Activated CD8-positive, alpha-beta T cell treated with anti-CD3 and anti-CD28 coated beads for 36 hours (primary cell): Measurements from ENCODE around the gene NCOA7. TPM values are rescaled to one million over a fixed set of nuclear protein-coding genes. Genes with fewer than 3 reads are reported as not detected.

Experiments used
- ATAC-seq: fragments of 200-7000 bp; cut with Tn5 transposase; one replicate; pipeline ENCODE4 v1.10.0; 2021; ENCODE audit warnings: mild to moderate bottlenecking, moderate library complexity
- CTCF ChIA-PET: fragments of 350-600 bp; sonication (Branson Sonifier 250); formaldehyde crosslinking; loops from one replicate; lab custom pipeline; 2021; ENCODE audit warnings: antibody characterized with exemption; lab: Charles Lee
- POLR2A ChIA-PET: fragments of 350-600 bp; sonication (Branson Sonifier 250); formaldehyde crosslinking; loops from one replicate; lab custom pipeline; 2021; ENCODE audit warnings: antibody characterized with exemption; lab: Charles Lee
- DNase-seq: peaks from one replicate; pipeline ENCODE4 v3.0.0-alpha.2; 2020
- H3K27ac Mint-ChIP-seq: one replicate; pipeline ENCODE4 v1.8.0; 2021; ENCODE audit warnings: mild to moderate bottlenecking, mixed read lengths
- H3K27me3 Mint-ChIP-seq: one replicate; pipeline ENCODE4 v1.8.0; 2021; ENCODE audit warnings: mixed read lengths
- H3K36me3 Mint-ChIP-seq: one replicate; pipeline ENCODE4 v1.8.0; 2021; ENCODE audit warnings: low read depth, mixed read lengths
- H3K4me1 Mint-ChIP-seq: one replicate; pipeline ENCODE4 v1.8.0; 2021; ENCODE audit warnings: low read depth, mixed read lengths
- H3K4me3 Mint-ChIP-seq: one replicate; pipeline ENCODE4 v1.8.0; 2021; ENCODE audit warnings: mild to moderate bottlenecking, moderate library complexity, mixed read lengths
- H3K9me3 Mint-ChIP-seq: one replicate; pipeline ENCODE4 v1.8.0; 2021; ENCODE audit warnings: mixed read lengths
- intact Hi-C: fragments of 100-400 bp; cut with micrococcal nuclease; formaldehyde crosslinking; loops from one replicate; pipeline ENCODE4 v1.10.0; 2022
- total RNA-seq, 2 experiments: library from RNA; stranded (reverse); gene quantifications; one replicate each; pipeline ENCODE4 v1.2.3, GENCODE V29; 2021
- TF ChIP-seq, protein P1 (sequence below): fragments of 200-600 bp; IDR thresholded peaks from one replicate; pipeline ENCODE4 v1.8.0; 2022; ENCODE audit warnings: antibody characterized with exemption, mild to moderate bottlenecking

The NCOA7 gene
- total RNA-seq, 2 experiments from 2014 or later = 43.4 to 44.9 TPM

DNA sequence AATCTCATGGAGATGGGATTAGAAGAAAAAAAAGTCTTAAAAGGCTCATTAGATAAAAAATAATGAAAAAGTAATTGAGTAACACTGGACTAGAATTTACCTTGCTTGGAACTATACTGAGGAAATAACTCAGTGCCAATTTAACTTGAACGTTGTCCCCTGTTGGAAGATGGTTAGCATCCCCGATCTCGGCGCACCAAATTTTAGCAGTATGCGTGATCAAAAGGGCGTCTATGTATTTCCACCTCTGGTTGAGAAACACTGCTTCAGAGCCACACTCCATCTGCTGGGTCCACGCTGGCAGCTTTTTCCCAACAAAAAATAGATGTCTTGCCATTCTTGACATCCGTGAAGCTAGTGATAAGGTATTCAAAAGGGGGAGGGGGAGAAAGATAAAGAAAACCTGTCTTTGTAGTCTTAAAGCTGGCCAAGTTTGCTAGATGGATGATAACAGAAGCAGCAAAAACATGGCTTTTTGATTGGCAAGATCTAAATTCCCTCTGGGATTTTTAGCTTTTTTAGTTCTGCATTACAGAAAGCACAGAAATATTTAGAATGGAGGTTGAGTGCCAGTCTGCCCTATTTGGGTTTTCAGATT lies 172.2 kb downstream of the NCOA7 start:
- Mint-ChIP-seq H3K4me1 (peaks cover 22% of the 10 kb centered on the region), H3K27ac (no peak overlapping the region), H3K4me3 (no peak overlapping the region), H3K36me3 (peaks cover 8% of the 10 kb centered on the region), H3K9me3 (no peaks in the 10 kb centered on the region), H3K27me3 (no peaks in the 10 kb centered on the region)
- intact Hi-C loops = no loop called here
- DNase-seq (no peak), ATAC-seq (no peak)
- CTCF ChIA-PET = interaction anchor here (0.8 to 4.8 kb wide), 3 partner anchors 11 to 640 kb away, joined by 3 to 25 read pairs (median 3); no protein-coding TSS in a partner anchor
- POLR2A ChIA-PET = interaction anchor here (0.7 kb wide), 1 partner anchor 1863 kb away, joined by 3 read pairs; no protein-coding TSS in a partner anchor
- TF ChIP-seq, protein P1, sequence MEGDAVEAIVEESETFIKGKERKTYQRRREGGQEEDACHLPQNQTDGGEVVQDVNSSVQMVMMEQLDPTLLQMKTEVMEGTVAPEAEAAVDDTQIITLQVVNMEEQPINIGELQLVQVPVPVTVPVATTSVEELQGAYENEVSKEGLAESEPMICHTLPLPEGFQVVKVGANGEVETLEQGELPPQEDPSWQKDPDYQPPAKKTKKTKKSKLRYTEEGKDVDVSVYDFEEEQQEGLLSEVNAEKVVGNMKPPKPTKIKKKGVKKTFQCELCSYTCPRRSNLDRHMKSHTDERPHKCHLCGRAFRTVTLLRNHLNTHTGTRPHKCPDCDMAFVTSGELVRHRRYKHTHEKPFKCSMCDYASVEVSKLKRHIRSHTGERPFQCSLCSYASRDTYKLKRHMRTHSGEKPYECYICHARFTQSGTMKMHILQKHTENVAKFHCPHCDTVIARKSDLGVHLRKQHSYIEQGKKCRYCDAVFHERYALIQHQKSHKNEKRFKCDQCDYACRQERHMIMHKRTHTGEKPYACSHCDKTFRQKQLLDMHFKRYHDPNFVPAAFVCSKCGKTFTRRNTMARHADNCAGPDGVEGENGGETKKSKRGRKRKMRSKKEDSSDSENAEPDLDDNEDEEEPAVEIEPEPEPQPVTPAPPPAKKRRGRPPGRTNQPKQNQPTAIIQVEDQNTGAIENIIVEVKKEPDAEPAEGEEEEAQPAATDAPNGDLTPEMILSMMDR = no peak

DNA sequence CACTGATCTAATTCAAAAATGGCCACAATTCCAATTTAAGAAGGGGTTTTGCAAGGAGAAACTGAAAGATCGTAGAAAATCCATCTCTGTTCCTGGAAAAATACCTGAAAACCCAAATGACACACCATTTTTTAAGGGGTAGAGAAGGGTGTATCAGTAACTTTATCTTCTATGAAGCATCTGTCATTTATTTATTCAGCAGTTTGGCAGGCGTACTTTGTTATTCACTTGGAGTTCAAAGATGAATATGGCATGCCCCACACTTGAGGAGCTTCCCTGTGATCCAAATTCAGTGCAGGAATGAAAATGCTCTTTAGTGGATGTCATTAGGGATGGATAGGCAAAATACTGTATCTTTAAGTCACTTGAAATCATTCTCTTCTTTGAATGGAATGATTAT lies 173.1 kb downstream of the NCOA7 start:
- Mint-ChIP-seq H3K27ac (no peak overlapping the region), H3K36me3 (peaks cover 17% of the 10 kb centered on the region), H3K4me3 (no peak overlapping the region), H3K4me1 (peaks cover 25% of the 10 kb centered on the region), H3K9me3 (no peaks in the 10 kb centered on the region), H3K27me3 (no peaks in the 10 kb centered on the region)
- DNase-seq = no peak
- CTCF ChIA-PET = interaction anchor here (0.8 to 2.0 kb wide), 4 partner anchors 11 to 641 kb away, joined by 3 to 13 read pairs (median 6); no protein-coding TSS in a partner anchor
- POLR2A ChIA-PET = interaction anchor here (1.4 to 1.5 kb wide), 2 partner anchors 22 to 183 kb away, joined by 4 read pairs; partner anchors contain the start of gene TRMT11
- TF ChIP-seq, protein P1 = no peak
- intact Hi-C loops = no loop called here
- no peak for ATAC-seq

DNA sequence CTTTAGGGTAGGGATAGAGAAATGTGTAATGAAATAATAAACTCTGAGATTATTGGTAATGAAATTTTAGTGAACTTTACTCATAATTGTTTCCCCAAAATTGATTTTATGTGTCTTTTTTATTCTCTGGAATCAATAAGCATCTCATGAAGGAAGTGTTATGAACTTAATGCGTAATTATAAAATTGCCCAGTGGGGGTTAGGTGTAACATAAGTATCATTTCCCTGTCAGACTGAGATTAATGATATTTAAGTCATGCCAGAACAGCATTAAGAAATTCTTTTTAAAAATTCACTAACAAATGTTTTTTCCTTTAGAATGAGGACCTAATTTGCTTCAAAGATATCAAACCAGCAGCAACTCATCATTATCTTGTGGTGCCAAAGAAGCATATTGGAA lies 175.8 kb downstream of the NCOA7 start:
- H3K27me3 Mint-ChIP-seq = no peaks in the 10 kb centered on the region
- ChIA-PET POLR2A (no interaction called here), CTCF (interaction anchor here (1.8 to 2.5 kb wide), 2 partner anchors 10 to 11 kb away, joined by 9 to 10 read pairs; partner anchors contain the start of gene HINT3)
- DNase-seq = no peak
- peaks cover 33% of the 10 kb centered on the region for H3K4me1 Mint-ChIP-seq
- no peak overlapping the region for H3K4me3 Mint-ChIP-seq
- TF ChIP-seq, protein P1 = no peak
- H3K9me3 Mint-ChIP-seq = no peaks in the 10 kb centered on the region
- H3K27ac Mint-ChIP-seq = no peak overlapping the region
- H3K36me3 Mint-ChIP-seq = peaks cover 18% of the 10 kb centered on the region
- ATAC-seq = no peak
- intact Hi-C loops = no loop called here

DNA sequence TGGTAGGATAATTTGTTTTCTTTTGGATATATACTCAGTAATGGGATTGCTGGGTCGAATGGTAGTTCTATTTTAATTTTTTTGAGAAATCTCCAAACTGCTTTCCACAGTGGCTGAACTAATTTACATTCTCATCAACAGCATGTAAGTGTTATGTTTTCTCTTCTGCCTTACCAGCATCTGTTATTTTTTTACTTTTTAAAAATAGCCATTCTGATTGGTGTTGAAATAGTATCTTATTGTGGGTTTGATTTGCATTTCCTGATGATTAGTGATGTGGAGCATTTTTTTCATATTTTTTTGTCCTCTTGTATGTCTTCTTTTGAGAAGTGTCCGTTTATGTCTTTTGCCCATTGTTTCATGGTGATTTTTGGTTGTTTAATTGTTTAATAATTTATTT lies 177.7 kb downstream of the NCOA7 start:
- H3K9me3 Mint-ChIP-seq = no peaks in the 10 kb centered on the region

More for the DNA sequence above, 177.7 kb downstream of the NCOA7 start:
- intact Hi-C loops = no loop called here
- no peak for DNase-seq
- H3K4me1 Mint-ChIP-seq = peaks cover 26% of the 10 kb centered on the region
- TF ChIP-seq, protein P1 = no peak
- peaks cover 18% of the 10 kb centered on the region for H3K36me3 Mint-ChIP-seq
- ChIA-PET CTCF (interaction anchor here (1.0 to 1.8 kb wide), 2 partner anchors 12 to 61 kb away, joined by 3 to 9 read pairs; partner anchors contain the start of gene HINT3), POLR2A (interaction anchor here (1.9 kb wide), 1 partner anchor 18 kb away, joined by 7 read pairs; the partner anchor contains the start of gene TRMT11)
- no peak overlapping the region for H3K4me3 Mint-ChIP-seq
- no peak overlapping the region for H3K27ac Mint-ChIP-seq
- H3K27me3 Mint-ChIP-seq = no peaks in the 10 kb centered on the region
- ATAC-seq = no peak
